ENCODE results near the gene OR11G2.
A peak's percentile ranks its signal among the peaks of the same experiment; 100 is the strongest.
"Not testable (repeated sequence)": the region's sequence is repeated elsewhere in the genome, so short reads cannot be mapped to it uniquely, and the experiment has no call there.

Gene OR11G2

GRCh38 chr14:20194101-20194500 is 3.4 kb downstream of the OR11G2 start:
- TF ChIP-seq JUND (IDR thresholded peaks at IDR 0.05; ENCODE audit: low read depth), result no peak
- in situ Hi-C loops (cut with HindIII; ENCODE audit: low pct_unique_long_range_greater_than_20kb, low sequenced_read_pairs), result no loop called here
- no peak for DNase-seq (ENCODE audit: low read depth in 1 of 2, low spot score in 1 of 2)

GRCh38 chr14:20195170-20195569 is 4.5 kb downstream of the OR11G2 start:
- in situ Hi-C loops (cut with HindIII; ENCODE audit: low pct_unique_long_range_greater_than_20kb, low sequenced_read_pairs); DNase-seq (ENCODE audit: low read depth in 1 of 2, low spot score in 1 of 2): not testable (repeated sequence)

GRCh38 chr14:20195911-20196310 is 5.2 kb downstream of the OR11G2 start:
- in situ Hi-C loops (cut with HindIII; ENCODE audit: low pct_unique_long_range_greater_than_20kb, low sequenced_read_pairs), result no loop called here
- DNase-seq (ENCODE audit: low read depth in 1 of 2, low spot score in 1 of 2), result no peak
- TF ChIP-seq JUND (IDR thresholded peaks at IDR 0.05; ENCODE audit: low read depth), result no peak

DNA sequence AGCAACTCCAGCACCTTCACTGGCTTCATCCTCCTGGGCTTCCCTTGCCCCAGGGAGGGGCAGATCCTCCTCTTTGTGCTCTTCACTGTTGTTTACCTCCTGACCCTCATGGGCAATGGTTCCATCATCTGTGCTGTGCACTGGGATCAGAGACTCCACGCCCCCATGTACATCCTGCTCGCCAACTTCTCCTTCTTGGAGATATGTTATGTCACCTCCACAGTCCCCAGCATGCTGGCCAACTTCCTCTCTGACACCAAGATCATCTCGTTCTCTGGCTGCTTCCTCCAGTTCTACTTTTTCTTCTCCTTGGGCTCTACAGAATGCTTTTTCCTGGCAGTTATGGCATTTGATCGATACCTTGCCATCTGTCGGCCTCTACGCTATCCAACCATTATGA is 6.8 kb downstream of the OR11G2 start:
- in situ Hi-C loops (cut with HindIII; ENCODE audit: low pct_unique_long_range_greater_than_20kb, low sequenced_read_pairs), result no loop called here
- no peak for TF ChIP-seq JUND (IDR thresholded peaks at IDR 0.05; ENCODE audit: low read depth)
- no peak for DNase-seq (ENCODE audit: low read depth in 1 of 2, low spot score in 1 of 2)

- in situ Hi-C loops (cut with HindIII; ENCODE audit: low pct_unique_long_range_greater_than_20kb, low sequenced_read_pairs), result no loop called here
- TF ChIP-seq JUND (IDR thresholded peaks at IDR 0.05; ENCODE audit: low read depth), result no peak
Measured at GRCh38 chr14:20198991-20199390, 8.3 kb downstream of the OR11G2 start.

DNA sequence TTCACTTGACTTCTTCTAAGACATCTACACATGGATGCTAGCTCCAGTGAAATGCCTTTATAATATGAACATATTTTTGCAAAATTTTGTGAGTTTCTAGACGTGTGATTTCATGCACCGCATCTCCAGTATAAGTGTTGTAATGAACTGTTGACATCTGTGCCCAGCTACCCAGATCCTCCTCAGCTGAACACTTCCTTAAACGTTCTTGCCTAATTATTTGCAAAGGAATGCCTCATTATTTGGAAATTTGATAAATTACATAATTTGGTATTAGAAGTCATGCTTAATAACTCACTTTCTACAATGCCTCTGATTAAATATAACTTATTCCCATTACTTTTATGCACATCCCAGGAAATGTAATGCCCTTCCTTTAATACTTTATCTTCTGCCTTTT is 14.0 kb downstream of the OR11G2 start:
- no peak for DNase-seq (ENCODE audit: low read depth in 1 of 2, low spot score in 1 of 2)
- TF ChIP-seq JUND (IDR thresholded peaks at IDR 0.05; ENCODE audit: low read depth), result no peak
- in situ Hi-C loops (cut with HindIII; ENCODE audit: low pct_unique_long_range_greater_than_20kb, low sequenced_read_pairs), result no loop called here

More at GRCh38 chr14:20198991-20199390, 8.3 kb downstream of the OR11G2 start:
- no peak for DNase-seq (ENCODE audit: low read depth in 1 of 2, low spot score in 1 of 2)

DNA sequence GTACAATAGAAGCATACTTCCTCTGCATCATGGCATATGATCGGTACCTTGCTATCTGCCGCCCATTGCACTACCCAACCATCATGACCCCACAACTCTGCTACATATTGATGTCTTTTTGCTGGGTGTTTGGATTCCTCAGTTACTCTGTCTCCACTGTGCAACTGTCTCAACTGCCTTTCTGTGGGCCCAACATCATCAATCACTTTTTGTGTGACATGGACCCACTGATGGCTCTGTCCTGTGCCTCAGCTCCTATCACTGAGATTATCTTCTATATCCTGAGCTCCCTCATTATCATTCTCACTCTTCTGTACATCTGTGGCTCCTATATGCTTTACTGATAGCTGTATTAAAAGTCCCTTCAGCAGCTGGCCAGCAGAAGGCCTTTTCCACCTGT is 18.9 kb downstream of the OR11G2 start:
- no peak for DNase-seq (ENCODE audit: low read depth in 1 of 2, low spot score in 1 of 2)
- TF ChIP-seq JUND (IDR thresholded peaks at IDR 0.05; ENCODE audit: low read depth), result no peak
- in situ Hi-C loops (cut with HindIII; ENCODE audit: low pct_unique_long_range_greater_than_20kb, low sequenced_read_pairs), result no loop called here

- in situ Hi-C loops (cut with HindIII; ENCODE audit: low pct_unique_long_range_greater_than_20kb, low sequenced_read_pairs); DNase-seq (ENCODE audit: low read depth in 1 of 2, low spot score in 1 of 2): not testable (repeated sequence)
Measured at GRCh38 chr14:20212406-20212805, 21.7 kb downstream of the OR11G2 start.

DNA sequence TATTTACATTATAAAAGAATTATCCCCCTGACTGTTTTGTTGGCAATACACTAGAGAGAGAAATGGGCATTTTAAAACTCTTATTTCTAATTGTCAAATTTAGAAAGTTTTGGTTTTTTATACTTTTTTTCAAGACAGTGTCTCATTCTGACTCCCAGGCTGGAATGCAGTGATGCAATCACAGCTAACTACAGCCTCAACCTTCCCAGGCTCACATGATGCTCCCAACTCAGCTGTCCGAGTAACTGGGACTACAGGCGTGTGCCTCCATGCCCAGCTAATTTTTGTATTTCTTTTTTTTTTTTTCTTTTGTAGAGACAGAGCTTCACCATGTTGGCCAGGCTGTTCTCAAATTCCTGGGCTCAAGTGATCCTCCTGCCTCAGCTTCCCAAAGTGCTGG is 24.5 kb downstream of the OR11G2 start:
- TF ChIP-seq JUND (IDR thresholded peaks at IDR 0.05; ENCODE audit: low read depth), result no peak
- DNase-seq (ENCODE audit: low read depth in 1 of 2, low spot score in 1 of 2), result no peak
- in situ Hi-C loops (cut with HindIII; ENCODE audit: low pct_unique_long_range_greater_than_20kb, low sequenced_read_pairs), result no loop called here

- in situ Hi-C loops (cut with HindIII; ENCODE audit: low pct_unique_long_range_greater_than_20kb, low sequenced_read_pairs), result no loop called here
- TF ChIP-seq JUND (IDR thresholded peaks at IDR 0.05; ENCODE audit: low read depth), result no peak
- DNase-seq (ENCODE audit: low read depth in 1 of 2, low spot score in 1 of 2), result peak in 1 of 2 experiments; percentile 6
Measured at GRCh38 chr14:20219033-20219432, 28.3 kb downstream of the OR11G2 start.

DNA sequence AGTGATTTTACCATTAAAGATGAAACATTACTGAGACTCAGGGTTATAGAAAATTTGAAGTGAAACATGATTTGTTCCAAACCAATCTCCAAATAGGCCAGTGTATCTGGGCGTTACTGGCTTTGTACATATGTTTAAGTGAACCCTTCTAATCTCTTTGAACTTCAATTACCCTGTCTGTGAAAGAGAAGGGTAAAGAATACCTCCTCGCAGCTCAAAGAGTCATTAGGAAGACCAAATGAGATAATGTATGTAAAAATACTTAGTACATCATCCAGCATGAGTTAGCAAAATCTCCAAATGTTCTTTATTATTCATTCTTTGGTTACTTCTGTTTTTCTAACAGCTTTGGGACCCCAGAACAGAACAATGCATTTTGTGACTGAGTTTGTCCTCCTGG is 32.7 kb downstream of the OR11G2 start, which contains the start of gene OR11H6:
Gene OR11H6 (plus strand): TSS at position 301 of the 400 bp plus-strand sequence. CDS start 0 bp downstream, at position 301.
- TF ChIP-seq JUND (IDR thresholded peaks at IDR 0.05; ENCODE audit: low read depth), result no peak
- in situ Hi-C loops (cut with HindIII; ENCODE audit: low pct_unique_long_range_greater_than_20kb, low sequenced_read_pairs), result no loop called here
- DNase-seq (ENCODE audit: low read depth in 1 of 2, low spot score in 1 of 2), result no peak

GRCh38 chr14:20228681-20229080 is 38.0 kb downstream of the OR11G2 start, which contains the start of gene OR11H7:
Gene OR11H7 (plus strand): TSS chr14:20228981.
- DNase-seq (ENCODE audit: low read depth in 1 of 2, low spot score in 1 of 2), result no peak
- in situ Hi-C loops (cut with HindIII; ENCODE audit: low pct_unique_long_range_greater_than_20kb, low sequenced_read_pairs), result no loop called here
- TF ChIP-seq JUND (IDR thresholded peaks at IDR 0.05; ENCODE audit: low read depth), result no peak

DNA sequence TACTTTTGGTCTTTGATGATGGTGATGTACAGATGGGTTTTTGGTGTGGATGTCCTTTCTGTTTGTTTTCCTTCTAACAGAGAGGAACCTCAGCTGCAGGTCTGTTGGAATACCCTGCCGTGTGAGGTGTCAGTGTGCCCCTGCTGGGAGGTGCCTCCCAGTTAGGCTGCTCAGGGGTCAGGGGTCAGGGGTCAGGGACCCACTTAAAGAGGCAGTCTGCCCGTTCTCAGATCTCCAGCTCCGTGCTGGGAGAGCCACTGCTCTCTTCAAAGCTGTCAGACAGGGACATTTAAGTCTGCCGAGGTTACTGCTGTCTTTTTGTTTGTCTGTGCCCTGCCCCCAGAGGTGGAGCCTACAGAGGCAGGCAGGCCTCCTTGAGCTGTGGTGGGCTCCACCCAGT is 44.7 kb downstream of the OR11G2 start:
- DNase-seq (ENCODE audit: low read depth in 1 of 2, low spot score in 1 of 2); in situ Hi-C loops (cut with HindIII; ENCODE audit: low pct_unique_long_range_greater_than_20kb, low sequenced_read_pairs): not testable (repeated sequence)

DNA sequence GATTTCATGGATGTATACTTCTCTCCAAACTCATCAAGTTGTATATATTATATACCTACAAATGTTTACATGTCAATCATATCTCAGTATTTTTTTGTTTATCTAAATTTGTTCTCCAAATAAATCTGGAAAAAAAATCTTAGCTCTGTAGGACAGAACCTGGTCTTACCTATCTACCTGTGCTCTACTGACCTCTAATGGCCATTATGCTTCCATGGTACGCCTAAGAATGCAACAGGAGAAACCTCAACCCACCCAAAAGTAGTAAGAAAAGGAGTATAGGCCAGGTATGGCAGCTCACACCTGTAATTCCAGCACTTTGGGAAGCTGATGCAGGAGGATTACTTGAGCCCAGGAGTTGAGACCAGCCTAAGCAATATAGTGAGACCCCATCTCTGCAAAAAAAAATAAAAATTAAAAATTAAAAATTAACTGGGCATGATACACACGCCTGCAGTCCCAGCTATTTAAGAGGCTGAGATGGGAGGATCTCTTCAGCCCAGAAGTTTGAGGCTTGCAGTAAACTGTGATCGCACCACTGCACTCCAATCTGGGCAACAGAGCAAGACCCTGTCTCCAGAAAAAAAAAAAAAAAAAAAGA is 57.0 kb downstream of the OR11G2 start:
- in situ Hi-C loops (cut with HindIII; ENCODE audit: low pct_unique_long_range_greater_than_20kb, low sequenced_read_pairs), result no loop called here
- peak; percentile 7 to 65 for DNase-seq (ENCODE audit: low read depth in 1 of 2, low spot score in 1 of 2)
- TF ChIP-seq JUND (IDR thresholded peaks at IDR 0.05; ENCODE audit: low read depth), result no peak

Data from T47D (cell line).